HFFc6 (cell line): ENCODE measurements around the gene RNASE13. TPM values are rescaled to one million over a fixed set of nuclear protein-coding genes. Genes with fewer than 3 reads are reported as not detected.
"Not testable (repeated sequence)": the region's sequence is repeated elsewhere in the genome, so short reads cannot be mapped to it uniquely, and the experiment has no call there.

Source experiments
- DNase-seq: peaks from one replicate; pipeline ENCODE4 v3.0.0-alpha.2; 2018
- H3K27ac Mint-ChIP-seq: 2 replicates; pipeline ENCODE4 v1.8.0; 2020; ENCODE audit warnings: mild to moderate bottlenecking, mixed read lengths
- H3K27me3 Mint-ChIP-seq: 2 replicates; pipeline ENCODE4 v1.8.0; 2021; ENCODE audit warnings: mild to moderate bottlenecking, moderate library complexity, mixed read lengths; ENCODE audit not compliant: insufficient read depth
- H3K36me3 Mint-ChIP-seq: 2 replicates; pipeline ENCODE4 v1.8.0; 2021; ENCODE audit warnings: low read depth, mixed read lengths
- H3K4me1 Mint-ChIP-seq: 2 replicates; pipeline ENCODE4 v1.8.0; 2020; ENCODE audit warnings: low read depth, mixed read lengths
- H3K4me3 Mint-ChIP-seq: 2 replicates; pipeline ENCODE4 v1.8.0; 2020; ENCODE audit warnings: mild to moderate bottlenecking, moderate library complexity, mixed read lengths
- H3K9me3 Mint-ChIP-seq: 2 replicates; pipeline ENCODE4 v1.8.0; 2020; ENCODE audit warnings: mild to moderate bottlenecking, mixed read lengths
- CTCF ChIP-seq: fragments of 200-600 bp; sonication (generic); IDR thresholded peaks from 2 replicates; pipeline ENCODE4 v1.5.0; 2021; ENCODE audit warnings: antibody characterized with exemption, mild to moderate bottlenecking
- total RNA-seq, 6 experiments: library from RNA; stranded (reverse); fragmentation: NEBNext Ultra II Directional; extraction: Animal tissue kit (Norgen Biotek cat#: 25700); gene quantifications; 2 replicates in 1 of 6; 3 replicates in 5 of 6; pipeline ENCODE4 v1.2.3, GENCODE V29; 2021

Gene RNASE13
- total RNA-seq, 6 experiments from 2014 or later, result not detected

DNA sequence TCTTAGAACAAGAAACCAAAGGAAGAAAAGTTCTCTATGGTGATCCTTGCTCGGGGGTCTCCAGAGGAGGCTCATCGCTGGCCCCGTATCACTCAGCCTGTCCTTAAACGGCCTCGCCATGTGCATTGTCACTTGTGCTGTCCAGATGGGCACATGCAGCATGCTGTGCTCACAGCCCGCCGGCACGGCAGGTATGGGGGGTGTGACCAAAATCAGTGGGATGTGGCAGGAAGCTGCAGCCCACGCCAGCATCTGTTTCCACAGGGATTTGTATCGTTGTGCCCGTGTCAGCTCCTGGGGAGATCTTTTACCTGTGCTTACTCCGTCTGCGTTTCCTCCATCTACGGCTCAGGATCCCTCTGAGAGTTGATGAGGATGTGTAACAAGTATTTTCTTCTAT is 38.1 kb downstream of the RNASE13 start:
- Mint-ChIP-seq H3K36me3 (peaks cover 32% of the 10 kb centered on the region), H3K27me3 (no peaks in the 10 kb centered on the region), H3K27ac (no peak overlapping the region), H3K4me3 (no peak overlapping the region), H3K4me1 (peaks cover 27% of the 10 kb centered on the region), H3K9me3 (no peaks in the 10 kb centered on the region)
- no peak for TF ChIP-seq CTCF
- no peak for DNase-seq

DNA sequence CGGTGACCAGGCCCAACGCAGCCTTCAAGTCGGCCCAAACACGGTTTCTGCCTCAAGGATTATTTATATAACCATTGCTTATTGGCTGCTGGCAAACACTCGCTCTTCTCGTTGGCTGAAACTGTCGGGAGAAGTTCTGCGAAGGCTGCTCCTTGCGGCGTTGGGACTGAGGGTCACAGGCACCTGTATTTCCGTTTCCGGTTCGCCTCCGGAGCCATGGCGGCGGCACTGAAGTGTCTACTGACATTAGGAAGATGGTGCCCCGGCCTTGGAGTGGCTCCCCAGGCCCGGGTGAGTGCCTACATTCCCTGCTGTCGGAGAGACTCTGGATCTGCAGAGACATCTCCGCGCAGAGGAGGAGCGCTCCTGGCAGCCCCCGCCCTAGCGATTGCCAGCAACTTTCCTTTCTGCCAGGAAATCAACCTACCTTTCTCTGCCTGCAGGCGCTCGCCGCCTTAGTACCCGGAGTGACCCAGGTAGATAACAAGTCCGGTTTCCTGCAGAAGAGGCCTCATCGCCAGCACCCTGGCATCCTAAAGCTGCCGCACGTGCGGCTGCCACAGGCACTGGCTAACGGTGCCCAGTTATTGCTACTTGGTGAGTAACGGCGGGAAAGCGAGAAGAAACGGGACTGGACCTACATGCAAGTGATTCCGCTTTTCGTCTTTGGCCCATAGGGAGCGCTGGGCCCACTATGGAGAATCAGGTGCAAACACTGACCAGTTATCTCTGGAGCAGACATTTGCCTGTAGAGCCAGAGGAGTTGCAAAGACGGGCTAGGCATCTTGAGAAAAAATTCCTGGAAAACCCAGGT is 44.6 kb downstream of the RNASE13 start, which contains the start of gene METTL17:
Gene METTL17, plus strand, starts transcription at position 194 of the 814 bp plus-strand sequence. Its CDS starts 23 bp downstream, at position 217.
- peak within 1 kb of the TSS; percentile 86 for H3K4me3 Mint-ChIP-seq
- TF ChIP-seq CTCF, result peak; percentile 71
- H3K4me1 Mint-ChIP-seq, result peaks cover 53% of the 10 kb centered on the region
- DNase-seq, result peak; percentile 99
- H3K27me3 Mint-ChIP-seq, result peaks cover 2% of the 10 kb centered on the region; the same call in 1 of the 2 replicates
- H3K36me3 Mint-ChIP-seq, result peaks cover 22% of the 10 kb centered on the region
- peak within 1 kb of the TSS; percentile 48 for H3K27ac Mint-ChIP-seq
- no peaks in the 10 kb centered on the region for H3K9me3 Mint-ChIP-seq

- TF ChIP-seq CTCF, result no peak
- Mint-ChIP-seq H3K36me3 (peaks cover 16% of the 10 kb centered on the region), H3K4me1 (peaks cover 53% of the 10 kb centered on the region), H3K27ac (peak overlapping the region; percentile 48), H3K9me3 (no peaks in the 10 kb centered on the region), H3K4me3 (peak overlapping the region; percentile 86), H3K27me3 (peaks cover 2% of the 10 kb centered on the region; the same call in 1 of the 2 replicates)
- DNase-seq, result no peak
Observed at GRCh38 chr14:20989471-20989786, 45.2 kb downstream of the RNASE13 start.

- Mint-ChIP-seq H3K4me1 (peaks cover 53% of the 10 kb centered on the region), H3K36me3 (peaks cover 12% of the 10 kb centered on the region), H3K27ac (peak overlapping the region; percentile 42), H3K9me3 (no peaks in the 10 kb centered on the region), H3K4me3 (peak overlapping the region; percentile 86), H3K27me3 (peaks cover 2% of the 10 kb centered on the region; the same call in 1 of the 2 replicates)
- no peak for DNase-seq
- TF ChIP-seq CTCF, result no peak
Observed at GRCh38 chr14:20988717-20989470, 45.7 kb downstream of the RNASE13 start.

DNA sequence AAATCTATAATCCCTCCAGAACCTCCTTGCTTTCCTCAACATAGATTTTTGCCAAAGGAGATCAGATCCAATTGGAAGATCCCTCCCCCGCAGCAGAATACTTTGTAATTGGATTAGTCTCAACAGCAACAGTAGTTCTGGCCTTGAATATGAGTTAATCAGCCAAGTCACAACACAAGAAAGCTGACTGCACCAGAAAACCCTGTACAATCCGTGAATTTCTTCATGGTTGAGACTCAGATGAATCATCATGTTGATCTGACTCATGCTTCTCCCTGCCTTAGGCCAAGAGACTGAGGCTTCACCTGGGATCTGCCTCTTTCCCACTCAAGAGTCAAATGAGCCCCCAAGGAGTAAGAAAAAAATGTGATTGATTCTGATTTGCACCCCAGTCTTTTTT is 47.8 kb downstream of the RNASE13 start:
- TF ChIP-seq CTCF, result no peak
- Mint-ChIP-seq H3K4me3 (no peak overlapping the region; the same call in 1 of the 2 replicates), H3K9me3 (no peaks in the 10 kb centered on the region), H3K36me3 (peaks cover under 1% of the 10 kb centered on the region; the same call in 1 of the 2 replicates), H3K27ac (peak overlapping the region; percentile 82), H3K4me1 (peaks cover 49% of the 10 kb centered on the region), H3K27me3 (peaks cover 5% of the 10 kb centered on the region)
- peak; percentile 92 for DNase-seq

- H3K4me3 Mint-ChIP-seq, H3K36me3 Mint-ChIP-seq, H3K27ac Mint-ChIP-seq, DNase-seq, H3K9me3 Mint-ChIP-seq, H3K27me3 Mint-ChIP-seq: not testable (repeated sequence)
- H3K4me1 Mint-ChIP-seq, result peaks cover 41% of the 10 kb centered on the region
Observed at GRCh38 chr14:20985650-20986049, 49.0 kb downstream of the RNASE13 start.
